Gastroesophageal sphincter (tissue), 4 donors: ENCODE results near the gene PMFBP1. TPM values are rescaled to one million over a fixed set of nuclear protein-coding genes. Genes with fewer than 3 reads are reported as not detected.

Experiments used
- ATAC-seq: fragments of 150-250 bp; one replicate; pipeline ENCODE4 v1.9.1; 2016; ENCODE audit warnings: mild to moderate bottlenecking, moderate library complexity
- H3K27ac ChIP-seq, 4 donors: fragments of 200-600 bp; sonication (generic) in 3 of 4; 1 replicate in 3 of 4; 2 replicates in 1 of 4; pipeline ENCODE4 v1.5.1; 2016 to 2019
- H3K27me3 ChIP-seq: fragments of 200-600 bp; sonication (generic); one replicate; pipeline ENCODE4 v1.5.1; 2019
- H3K36me3 ChIP-seq, 2 donors: fragments of 200-600 bp; sonication (generic); one replicate each; pipeline ENCODE4 v1.5.1; 2019; ENCODE audit warnings: control low read depth in 1 of 2
- H3K4me1 ChIP-seq, 3 donors: fragments of 200-600 bp; sonication (generic); 1 replicate in 2 of 3; 2 replicates in 1 of 3; pipeline ENCODE4 v1.5.1; 2016 to 2019; ENCODE audit warnings: control low read depth in 2 of 3
- H3K4me3 ChIP-seq, 2 donors: fragments of 200-600 bp; sonication (generic); one replicate each; pipeline ENCODE4 v1.5.1; 2019; ENCODE audit warnings: mild to moderate bottlenecking in 1 of 2, moderate library complexity in 1 of 2
- H3K9me3 ChIP-seq, 3 donors: fragments of 200-600 bp; sonication (generic); one replicate each; pipeline ENCODE4 v1.5.1; 2017 to 2019; ENCODE audit warnings: control low read depth in 2 of 3
- CTCF ChIP-seq, 4 experiments: fragments of 200-600 bp in 2 of 4; fragments of 450-650 bp in 2 of 4; sonication (generic) in 1 of 4; IDR thresholded peaks; one replicate each; pipeline ENCODE4 v1.5.1; 2017 to 2019; ENCODE audit warnings: antibody characterized with exemption in 4 of 4, mild to moderate bottlenecking in 2 of 4, moderate library complexity in 2 of 4
- EP300 ChIP-seq: sonication (generic); formaldehyde crosslinking; IDR thresholded peaks from one replicate; pipeline ENCODE4 v1.6.1; 2017; ENCODE audit warnings: antibody characterized with exemption, mild to moderate bottlenecking
- POLR2A ChIP-seq, 2 donors: fragments of 450-650 bp; IDR thresholded peaks; one replicate each; pipeline ENCODE4 v1.6.1; 2017; ENCODE audit warnings: antibody characterized with exemption in 2 of 2, mild to moderate bottlenecking in 2 of 2, moderate library complexity in 1 of 2
- POLR2AphosphoS5 ChIP-seq: sonication (generic); formaldehyde crosslinking; IDR thresholded peaks from one replicate; pipeline ENCODE4 v1.6.1; 2017; ENCODE audit warnings: antibody characterized with exemption
- WGBS, 2 donors: methylation state at CpG; one replicate each; pipeline ENCODE4 v1.1.5; 2018; ENCODE audit warnings: low coverage in 1 of 2; 5-methylcytosine and 5-hydroxymethylcytosine counted together
- total RNA-seq, 4 donors: library from RNA; depleted of rRNA; stranded (reverse); fragments of >200 nt; gene quantifications; one replicate each; pipeline ENCODE4 v1.1.0, GENCODE V29; 2016

PMFBP1 gene
- total RNA-seq, 4 donors from 2014 or later, result 0.16 to 0.81 (median 0.39) TPM; not detected in 1

- H3K9me3 ChIP-seq, result no peaks in the 10 kb centered on the region
- H3K27ac ChIP-seq, result no peak overlapping the region
- 52 to 56% methylated on average over 2 of the region's 2 CpGs for WGBS, 2 donors
- no peak for ATAC-seq
- H3K4me1 ChIP-seq, result peaks cover 0 to 9% (median 0%) of the 10 kb centered on the region in 3 donors
- H3K27me3 ChIP-seq, result no peaks in the 10 kb centered on the region
- no peak for TF ChIP-seq POLR2A (IDR thresholded peaks at IDR 0.05)
- no peak for TF ChIP-seq POLR2AphosphoS5
- TF ChIP-seq EP300, result no peak
- no peak for TF ChIP-seq CTCF (IDR thresholded peaks at IDR 0.05)
- no peaks in the 10 kb centered on the region for H3K36me3 ChIP-seq
- no peak overlapping the region for H3K4me3 ChIP-seq
Observed at GRCh38 chr16:72126429-72126765, 45.6 kb downstream of the PMFBP1 start.

- no peak for ATAC-seq
- H3K27me3 ChIP-seq, result no peaks in the 10 kb centered on the region
- H3K4me1 ChIP-seq, result peaks cover 0 to 9% (median 0%) of the 10 kb centered on the region in 3 donors
- no peaks in the 10 kb centered on the region for H3K9me3 ChIP-seq
- TF ChIP-seq EP300, result no peak
- TF ChIP-seq CTCF (IDR thresholded peaks at IDR 0.05), result no peak
- no peak for TF ChIP-seq POLR2A (IDR thresholded peaks at IDR 0.05)
- TF ChIP-seq POLR2AphosphoS5, result no peak
- H3K4me3 ChIP-seq, result no peak overlapping the region
- 80 to 93% methylated on average over 5 to 6 of the region's 9 CpGs for WGBS, 2 donors
- H3K27ac ChIP-seq, result peak overlapping the region in 1 of 4 donors; percentile 32
- H3K36me3 ChIP-seq, result no peaks in the 10 kb centered on the region
Observed at GRCh38 chr16:72125635-72126428, 46.1 kb downstream of the PMFBP1 start.

- H3K4me1 ChIP-seq, result peaks cover 0 to 9% (median 0%) of the 10 kb centered on the region in 3 donors
- H3K9me3 ChIP-seq, result no peaks in the 10 kb centered on the region
- no peak for TF ChIP-seq EP300
- TF ChIP-seq CTCF (IDR thresholded peaks at IDR 0.05), result peak in 3 of 4 experiments; percentile 68 to 74 (median 69)
- TF ChIP-seq POLR2AphosphoS5, result no peak
- peak; percentile 63 for ATAC-seq
- 11 to 46% methylated on average over 3 to 5 of the region's 13 CpGs for WGBS, 2 donors
- H3K4me3 ChIP-seq, result no peak overlapping the region
- no peaks in the 10 kb centered on the region for H3K27me3 ChIP-seq
- peak overlapping the region in 1 of 4 donors; percentile 32 for H3K27ac ChIP-seq
- no peaks in the 10 kb centered on the region for H3K36me3 ChIP-seq
Observed at GRCh38 chr16:72124761-72125634, 47.0 kb downstream of the PMFBP1 start.

GRCh38 chr16:72124148-72124547 lies 47.8 kb downstream of the PMFBP1 start:
- WGBS, 2 donors, result no CpG with 5 or more reads among the region's 3 CpGs
- no peaks in the 10 kb centered on the region for H3K36me3 ChIP-seq
- TF ChIP-seq POLR2AphosphoS5, result no peak
- no peak for TF ChIP-seq EP300
- H3K27me3 ChIP-seq, result no peaks in the 10 kb centered on the region
- no peak for ATAC-seq
- H3K4me1 ChIP-seq, result peaks cover 0 to 9% (median 0%) of the 10 kb centered on the region in 3 donors
- no peak overlapping the region for H3K27ac ChIP-seq
- no peak overlapping the region for H3K4me3 ChIP-seq
- no peaks in the 10 kb centered on the region for H3K9me3 ChIP-seq

- TF ChIP-seq EP300, result no peak
- TF ChIP-seq POLR2A (IDR thresholded peaks at IDR 0.05), result no peak
- no peak for TF ChIP-seq POLR2AphosphoS5
- no peak for TF ChIP-seq CTCF (IDR thresholded peaks at IDR 0.05)
- no peak overlapping the region for H3K27ac ChIP-seq
- H3K4me3 ChIP-seq, result no peak overlapping the region
- 57% methylated on average over 6 of the region's 8 CpGs; no CpG with 5 or more reads in 1 of the 2 donors for WGBS, 2 donors
- no peaks in the 10 kb centered on the region for H3K27me3 ChIP-seq
- no peak for ATAC-seq
- H3K36me3 ChIP-seq, result no peaks in the 10 kb centered on the region
- H3K9me3 ChIP-seq, result no peaks in the 10 kb centered on the region
- peaks cover 0 to 9% (median 0%) of the 10 kb centered on the region in 3 donors for H3K4me1 ChIP-seq
Observed at GRCh38 chr16:72123426-72123825, 48.5 kb downstream of the PMFBP1 start.
